Bronchial epithelial cell (primary cell): ENCODE measurements around the gene SLC35D3. TPM values are rescaled to one million over a fixed set of nuclear protein-coding genes. Genes with fewer than 3 reads are reported as not detected.
"Not testable (repeated sequence)": the region's sequence is repeated elsewhere in the genome, so short reads cannot be mapped to it uniquely, and the experiment has no call there.

ENCODE experiments used
- DNase-seq: peaks from one replicate; pipeline ENCODE4 v3.0.0-alpha.2; 2010; ENCODE audit warnings: low read depth
- FAIRE-seq: peaks from 2 replicates; lab custom pipeline; 2011; peaks lifted over from hg19 to GRCh38; lab: Jason Lieb, UNC
- H3K27me3 ChIP-seq: 2 replicates; pipeline ENCODE4 v1.5.1; 2011; ENCODE audit warnings: low read length; ENCODE audit not compliant: control insufficient read depth, insufficient read depth
- H3K36me3 ChIP-seq: 2 replicates; pipeline ENCODE4 v1.5.1; 2011; ENCODE audit warnings: low read length; ENCODE audit not compliant: control insufficient read depth, insufficient read depth
- H3K4me3 ChIP-seq: 2 replicates; pipeline ENCODE4 v1.5.1; 2011; ENCODE audit warnings: mild to moderate bottlenecking, low read depth, low read length, control low read depth
- CTCF ChIP-seq: IDR thresholded peaks from 2 replicates; pipeline ENCODE4 v1.5.1; 2011; ENCODE audit warnings: mild to moderate bottlenecking, moderate library complexity, low read length, control low read depth, inconsistent platforms; ENCODE audit not compliant: insufficient read depth, severe bottlenecking
- total RNA-seq: library from RNA; depleted of rRNA; stranded (reverse); fragments of >200 nt; gene quantifications from 2 replicates; pipeline ENCODE4 v1.2.1, GENCODE V29; 2014

Gene SLC35D3
- total RNA-seq, 1 donor from 2014 or later, result not detected

DNA sequence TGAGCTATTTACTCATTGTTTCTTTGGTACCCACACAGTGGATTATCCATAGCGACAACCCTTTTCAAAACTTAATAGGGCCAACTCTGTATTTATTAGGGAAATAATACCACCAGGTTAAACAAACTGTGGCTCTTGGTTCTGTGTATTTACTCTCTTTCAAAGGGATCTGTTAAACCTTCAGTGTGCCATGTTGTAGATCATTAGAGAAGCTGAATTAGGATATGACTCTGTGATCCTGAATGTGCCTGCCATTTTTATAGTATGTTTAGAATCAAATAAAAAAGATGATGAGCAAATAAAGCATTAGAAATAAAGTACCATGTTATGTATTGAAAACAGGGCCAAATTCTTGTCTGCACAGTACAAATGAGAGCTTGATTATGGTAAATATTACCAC lies 25.0 kb upstream of the SLC35D3 start:
- no peaks in the 10 kb centered on the region for H3K36me3 ChIP-seq
- no peak for DNase-seq
- no peaks in the 10 kb centered on the region for H3K27me3 ChIP-seq
- FAIRE-seq, result no peak
- no peak for TF ChIP-seq CTCF
- H3K4me3 ChIP-seq, result no peak overlapping the region

DNA sequence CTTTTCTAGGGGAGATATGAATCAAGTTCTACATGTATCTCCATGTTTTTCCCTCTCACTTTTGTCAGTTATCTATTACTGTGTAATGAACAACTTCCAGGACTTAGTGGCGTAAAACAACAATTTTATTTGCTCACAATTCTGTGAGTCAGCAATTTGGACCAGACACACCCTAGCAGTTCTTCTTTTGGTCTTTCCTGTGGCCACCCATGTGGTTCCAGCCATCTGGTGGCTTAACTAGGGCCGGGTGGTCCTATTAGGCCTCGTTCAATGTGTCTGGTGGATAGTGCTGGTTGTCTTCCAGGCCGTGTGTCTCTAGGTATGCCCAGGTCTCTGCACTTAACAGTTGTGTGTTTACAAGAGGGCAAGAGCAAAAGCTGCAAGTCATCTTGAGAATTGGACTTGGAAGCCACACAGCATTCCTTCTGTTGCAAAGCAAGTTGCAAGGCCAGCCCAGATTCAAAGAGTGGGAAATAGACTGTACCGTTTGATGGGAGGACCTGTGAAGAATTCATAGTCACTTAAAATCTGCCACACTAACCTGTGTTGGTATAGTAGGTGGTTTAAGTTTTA lies 20.8 kb upstream of the SLC35D3 start:
- Histone ChIP-seq H3K27me3 (no peaks in the 10 kb centered on the region), H3K36me3 (peaks cover 1% of the 10 kb centered on the region), H3K4me3 (no peak overlapping the region)
- DNase-seq (no peak), FAIRE-seq (no peak)
- no peak for TF ChIP-seq CTCF

GRCh38 chr6:136904477-136904876 lies 17.6 kb upstream of the SLC35D3 start:
- DNase-seq, H3K36me3 ChIP-seq, H3K27me3 ChIP-seq, FAIRE-seq, H3K4me3 ChIP-seq: not testable (repeated sequence)

- TF ChIP-seq CTCF, result no peak
- FAIRE-seq, result no peak
- Histone ChIP-seq H3K4me3 (no peak overlapping the region), H3K27me3 (no peaks in the 10 kb centered on the region), H3K36me3 (no peaks in the 10 kb centered on the region)
- no peak for DNase-seq
These were observed 7.2 kb upstream of the SLC35D3 start for GRCh38 chr6:136914947-136915346.

GRCh38 chr6:136918706-136919105 lies 3.4 kb upstream of the SLC35D3 start:
- Histone ChIP-seq H3K36me3 (no peaks in the 10 kb centered on the region), H3K27me3 (peaks cover 30% of the 10 kb centered on the region), H3K4me3 (no peak overlapping the region)
- TF ChIP-seq CTCF, result no peak
- DNase-seq (no peak), FAIRE-seq (no peak)

GRCh38 chr6:136920216-136920615 lies 1.9 kb upstream of the SLC35D3 start:
- DNase-seq (no peak), FAIRE-seq (no peak)
- Histone ChIP-seq H3K27me3 (peaks cover 36% of the 10 kb centered on the region), H3K4me3 (no peak overlapping the region), H3K36me3 (no peaks in the 10 kb centered on the region)
- TF ChIP-seq CTCF, result no peak
